Dendritic cell treated with granulocyte-macrophage colony-stimulating factor and Interleukin-4, amounts not matched to agents 40 ng/mL and 50 ng/mL, for 4 days (primary cell): ENCODE data around the gene GINS2.

Experiments used
- H3K27ac Mint-ChIP-seq: one replicate; pipeline ENCODE4 v1.8.0; 2022; ENCODE audit warnings: mild to moderate bottlenecking, mixed read lengths
- H3K27me3 Mint-ChIP-seq: one replicate; pipeline ENCODE4 v1.8.0; 2022; ENCODE audit warnings: mild to moderate bottlenecking, mixed read lengths
- H3K36me3 Mint-ChIP-seq: one replicate; pipeline ENCODE4 v1.8.0; 2022; ENCODE audit warnings: low read depth, mixed read lengths
- H3K4me1 Mint-ChIP-seq: one replicate; pipeline ENCODE4 v1.8.0; 2022; ENCODE audit warnings: low read depth, mixed read lengths
- H3K4me3 Mint-ChIP-seq: one replicate; pipeline ENCODE4 v1.8.0; 2022; ENCODE audit warnings: mild to moderate bottlenecking, moderate library complexity, mixed read lengths
- H3K9me3 Mint-ChIP-seq: one replicate; pipeline ENCODE4 v1.8.0; 2022; ENCODE audit warnings: mixed read lengths
- intact Hi-C: fragments of 100-400 bp; cut with micrococcal nuclease; formaldehyde crosslinking; loops from one replicate; pipeline ENCODE4 v1.15.0; 2022

The GINS2 gene

DNA sequence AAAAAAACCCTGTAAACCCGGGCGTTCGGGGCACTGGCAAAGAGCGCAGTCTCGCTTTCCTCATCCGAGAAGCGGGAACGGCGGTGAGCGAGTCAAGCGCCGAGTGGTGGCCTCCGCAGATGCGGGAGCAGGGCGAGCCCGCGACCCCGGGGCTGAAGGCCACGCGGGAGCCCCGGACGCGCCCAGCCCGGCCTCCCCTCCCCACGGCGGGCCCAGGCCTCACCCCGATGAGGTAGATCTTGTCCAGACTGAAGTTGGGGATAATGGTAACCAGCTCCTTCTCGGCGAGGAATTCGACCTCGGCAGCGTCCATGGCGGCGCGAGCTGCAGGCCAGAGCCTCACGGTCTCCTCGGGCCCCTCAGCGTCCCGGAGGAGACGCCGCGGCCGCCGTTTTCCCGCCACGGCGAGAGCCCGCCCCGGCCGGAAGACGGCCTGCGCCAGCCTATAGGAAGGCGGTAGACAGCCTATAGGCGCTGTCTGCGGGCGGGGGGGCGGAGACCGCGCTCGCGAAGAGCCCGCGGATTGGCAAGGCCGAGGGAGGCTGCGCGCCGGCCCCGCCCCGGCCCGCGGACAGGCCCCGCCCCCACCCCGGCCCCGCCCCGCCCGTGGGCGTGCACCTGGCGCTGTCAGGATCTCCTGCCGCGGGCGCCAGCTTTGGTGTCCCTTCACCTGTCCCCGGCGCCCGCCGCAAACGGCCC, at the start of gene GINS2:
TSS of gene GINS2 (minus strand) at position 369 of the 699 bp plus-strand sequence. CDS start at position 313, 56 bp downstream.
- H3K9me3 Mint-ChIP-seq = no peaks in the 10 kb centered on the region
- peak within 1 kb of the TSS; percentile 71 for H3K4me3 Mint-ChIP-seq
- no peak within 1 kb of the TSS for H3K27ac Mint-ChIP-seq
- peaks cover 13% of the 10 kb centered on the region for H3K4me1 Mint-ChIP-seq
- peaks cover 11% of the 10 kb centered on the region for H3K27me3 Mint-ChIP-seq
- intact Hi-C loops = no loop called here
- H3K36me3 Mint-ChIP-seq = no peaks in the 10 kb centered on the region

DNA sequence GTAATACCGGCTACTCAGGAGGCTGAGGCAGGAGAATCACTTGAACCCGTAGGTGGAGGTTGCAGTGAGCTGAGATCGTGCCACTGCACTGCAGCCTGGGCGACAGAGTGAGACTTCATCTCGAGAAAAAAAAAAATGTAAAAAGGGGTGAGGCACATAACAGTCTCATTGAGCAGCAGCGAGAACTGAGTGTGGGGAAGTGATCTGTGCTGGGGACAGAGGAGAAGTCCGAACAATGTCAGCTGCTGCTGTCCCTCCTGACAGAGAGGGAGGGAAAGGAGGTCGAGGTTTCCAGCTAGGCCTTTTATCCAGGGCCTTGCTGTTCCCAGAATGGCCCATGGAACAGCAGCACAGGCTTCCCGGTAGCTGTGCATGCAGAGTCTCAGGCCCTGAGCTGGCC, 48.2 kb upstream of the GINS2 start:
- Mint-ChIP-seq H3K4me1 (peaks cover 47% of the 10 kb centered on the region), H3K4me3 (no peak overlapping the region)

DNA sequence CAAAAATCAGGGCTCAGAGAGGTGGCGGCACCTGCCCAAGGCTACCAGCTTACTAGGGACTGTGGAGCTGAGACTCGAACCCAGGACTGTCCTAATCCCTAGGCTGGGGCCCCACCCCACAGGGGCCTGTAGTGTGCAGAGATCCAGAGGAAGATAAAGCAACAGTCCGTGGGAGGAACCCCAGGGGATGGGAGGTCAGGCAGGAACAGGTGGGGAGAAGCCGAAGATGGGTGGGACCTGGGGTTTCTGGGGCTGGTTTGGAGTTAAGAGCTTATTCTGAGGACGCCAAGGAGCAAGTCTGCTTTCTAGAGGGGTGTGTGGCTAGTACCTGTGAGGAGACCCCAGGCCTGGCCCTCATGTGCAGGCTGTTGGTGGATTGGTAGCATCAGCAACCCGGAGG, 47.2 kb upstream of the GINS2 start:
- peak overlapping the region; percentile 46 for H3K27ac Mint-ChIP-seq
- no peaks in the 10 kb centered on the region for H3K9me3 Mint-ChIP-seq
- peaks cover 57% of the 10 kb centered on the region for H3K4me1 Mint-ChIP-seq
- H3K36me3 Mint-ChIP-seq = no peaks in the 10 kb centered on the region
- H3K27me3 Mint-ChIP-seq = peaks cover 3% of the 10 kb centered on the region
- no peak overlapping the region for H3K4me3 Mint-ChIP-seq
- intact Hi-C loops = no loop called here

More for the DNA sequence above, 48.2 kb upstream of the GINS2 start:
- peaks cover 3% of the 10 kb centered on the region for H3K27me3 Mint-ChIP-seq
- intact Hi-C loops = no loop called here
- H3K36me3 Mint-ChIP-seq = no peaks in the 10 kb centered on the region
- no peaks in the 10 kb centered on the region for H3K9me3 Mint-ChIP-seq
- no peak overlapping the region for H3K27ac Mint-ChIP-seq

DNA sequence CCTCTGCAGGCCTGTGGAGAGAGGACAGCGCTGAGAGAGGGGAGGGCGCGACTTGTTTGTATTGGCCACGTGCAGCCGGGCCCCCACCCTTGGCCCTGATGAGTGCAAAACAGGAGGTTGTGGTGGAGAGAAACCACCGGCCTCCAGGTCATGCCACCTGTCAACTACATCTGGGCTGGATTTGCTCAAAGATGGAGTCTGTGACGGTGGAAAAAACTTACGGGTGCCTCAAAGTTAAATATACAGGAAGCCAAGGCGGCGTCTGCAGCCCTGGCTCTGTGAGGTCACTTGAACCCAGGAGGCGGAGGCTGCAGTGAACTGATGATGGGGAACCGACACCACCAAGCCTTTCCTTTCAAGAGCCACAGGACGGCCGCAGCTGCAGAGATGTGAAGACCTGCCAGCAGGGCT, 46.5 kb upstream of the GINS2 start:
- peaks cover 64% of the 10 kb centered on the region for H3K4me1 Mint-ChIP-seq
- peaks cover 3% of the 10 kb centered on the region for H3K27me3 Mint-ChIP-seq
- H3K36me3 Mint-ChIP-seq = no peaks in the 10 kb centered on the region
- H3K9me3 Mint-ChIP-seq = no peaks in the 10 kb centered on the region
- peak overlapping the region; percentile 59 for H3K4me3 Mint-ChIP-seq
- intact Hi-C loops = no loop called here
- H3K27ac Mint-ChIP-seq = peak overlapping the region; percentile 46

DNA sequence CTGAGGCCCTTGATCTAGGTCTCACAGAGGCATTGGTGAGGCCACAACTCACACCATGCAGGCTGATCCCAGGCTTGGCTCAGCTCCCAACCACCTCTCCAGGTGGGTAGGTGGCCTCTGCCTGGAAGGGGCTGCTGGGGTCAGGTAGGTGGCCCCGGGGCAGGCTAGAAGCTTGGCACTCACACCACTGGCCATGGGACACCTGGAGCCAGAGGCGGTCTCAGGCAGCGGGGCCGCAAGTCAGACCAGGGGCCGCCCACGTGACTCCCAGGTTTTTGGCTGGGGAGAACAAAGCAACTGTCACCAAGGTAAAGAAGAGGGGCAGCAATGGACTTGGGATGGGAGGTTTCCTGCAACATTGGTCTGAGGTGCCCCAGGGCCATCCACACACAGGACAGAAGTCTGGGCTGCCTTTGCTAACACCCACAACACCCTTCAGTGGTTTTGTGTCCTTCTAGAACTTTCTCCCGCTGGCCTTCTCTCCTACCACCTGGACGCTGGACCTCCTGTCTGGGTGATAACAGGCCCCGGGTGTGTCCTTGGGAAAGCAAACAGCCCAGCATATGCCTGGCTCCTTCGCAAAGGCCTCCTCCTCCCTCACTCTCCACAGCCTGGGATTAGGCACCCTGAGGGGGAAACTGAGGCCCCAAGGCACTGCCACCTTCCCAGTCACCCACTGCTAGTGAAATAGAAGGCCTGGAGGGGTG, 45.7 kb upstream of the GINS2 start:
- H3K36me3 Mint-ChIP-seq = no peaks in the 10 kb centered on the region
- H3K27ac Mint-ChIP-seq = peak overlapping the region; percentile 75
- peak overlapping the region; percentile 59 for H3K4me3 Mint-ChIP-seq
- H3K9me3 Mint-ChIP-seq = no peaks in the 10 kb centered on the region
- peaks cover 3% of the 10 kb centered on the region for H3K27me3 Mint-ChIP-seq
- peaks cover 72% of the 10 kb centered on the region for H3K4me1 Mint-ChIP-seq
- intact Hi-C loops = no loop called here

DNA sequence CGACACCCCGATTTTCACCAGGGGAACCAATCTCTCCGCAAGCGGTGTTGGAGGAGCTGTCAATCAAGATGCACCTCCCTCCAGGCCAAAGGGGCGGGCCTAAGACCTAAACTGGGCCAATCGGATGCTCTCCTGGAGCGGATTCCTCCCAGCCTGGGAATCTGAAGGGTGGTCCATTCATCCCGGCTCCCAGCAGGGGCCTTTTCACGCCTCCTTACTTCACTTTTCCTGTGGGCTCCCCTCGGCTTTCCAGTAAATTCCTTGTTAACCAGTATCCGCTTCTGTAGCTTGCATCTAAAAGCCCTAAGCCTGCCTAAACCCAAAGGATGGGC, 45.1 kb upstream of the GINS2 start:
- intact Hi-C loops = no loop called here
- Mint-ChIP-seq H3K27me3 (peaks cover 3% of the 10 kb centered on the region), H3K27ac (peak overlapping the region; percentile 75)

DNA sequence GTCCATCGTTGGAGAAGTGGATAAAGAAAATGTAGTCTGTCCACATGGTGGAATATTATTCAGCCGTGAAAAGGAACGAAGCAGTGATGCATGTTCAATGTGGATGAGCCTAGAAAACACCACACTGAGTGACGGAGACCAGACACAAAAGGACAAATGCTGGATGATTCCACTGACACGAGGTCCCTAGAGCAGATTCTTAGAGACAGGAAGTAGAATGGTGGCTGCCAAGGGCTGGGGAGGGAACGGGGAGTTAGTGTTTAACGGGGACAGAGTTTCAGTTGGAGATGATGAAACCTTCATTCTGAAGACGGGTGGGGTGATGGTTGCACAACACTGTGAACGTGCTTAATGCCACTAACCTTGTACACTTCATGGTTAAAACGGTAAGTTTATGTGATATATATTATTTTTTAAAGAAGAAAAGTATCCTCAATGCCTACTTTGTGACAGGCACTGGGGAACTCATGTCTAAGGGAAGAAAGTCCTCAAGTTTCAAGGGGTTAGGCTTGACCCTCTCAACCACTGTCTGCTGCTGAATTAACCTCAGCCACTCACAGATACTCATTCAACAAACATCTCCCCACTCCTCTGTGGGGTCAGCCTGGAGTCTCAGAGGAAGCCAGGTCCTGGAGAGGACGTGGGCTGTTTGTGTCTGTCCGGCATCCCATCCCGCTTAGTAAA, 44.5 kb upstream of the GINS2 start:
- Mint-ChIP-seq H3K36me3 (no peaks in the 10 kb centered on the region), H3K4me1 (peaks cover 79% of the 10 kb centered on the region), H3K27me3 (peaks cover 3% of the 10 kb centered on the region), H3K9me3 (no peaks in the 10 kb centered on the region), H3K27ac (peak overlapping the region; percentile 75), H3K4me3 (peak overlapping the region; percentile 58)
- intact Hi-C loops = no loop called here

More for the DNA sequence above, 45.1 kb upstream of the GINS2 start:
- Mint-ChIP-seq H3K4me1 (peaks cover 79% of the 10 kb centered on the region), H3K36me3 (no peaks in the 10 kb centered on the region), H3K9me3 (no peaks in the 10 kb centered on the region), H3K4me3 (peak overlapping the region; percentile 58)

DNA sequence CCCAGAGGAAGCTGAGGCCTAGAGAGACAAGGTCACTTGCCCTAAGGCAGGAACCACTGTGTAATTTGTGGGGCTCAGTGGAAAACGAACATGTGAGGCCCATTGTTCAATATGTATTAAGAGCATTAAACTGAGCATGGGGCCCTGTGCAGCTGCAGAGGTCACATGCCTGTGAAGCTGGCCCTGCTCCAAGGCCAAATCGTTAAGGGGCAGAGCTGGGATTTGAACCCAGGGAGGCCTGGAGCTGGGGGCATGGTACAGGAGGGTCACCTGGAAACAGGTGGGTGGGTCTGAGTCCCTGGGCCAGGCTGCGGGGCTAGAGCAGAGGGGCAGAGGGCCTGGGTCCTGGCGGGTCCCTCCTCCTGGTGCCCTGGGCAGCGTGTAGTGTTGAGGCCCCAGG, 42.4 kb upstream of the GINS2 start:
- Mint-ChIP-seq H3K36me3 (peaks cover 13% of the 10 kb centered on the region), H3K27me3 (peaks cover 3% of the 10 kb centered on the region), H3K9me3 (no peaks in the 10 kb centered on the region), H3K4me1 (peaks cover 68% of the 10 kb centered on the region), H3K27ac (no peak overlapping the region), H3K4me3 (no peak overlapping the region)
- intact Hi-C loops = no loop called here

DNA sequence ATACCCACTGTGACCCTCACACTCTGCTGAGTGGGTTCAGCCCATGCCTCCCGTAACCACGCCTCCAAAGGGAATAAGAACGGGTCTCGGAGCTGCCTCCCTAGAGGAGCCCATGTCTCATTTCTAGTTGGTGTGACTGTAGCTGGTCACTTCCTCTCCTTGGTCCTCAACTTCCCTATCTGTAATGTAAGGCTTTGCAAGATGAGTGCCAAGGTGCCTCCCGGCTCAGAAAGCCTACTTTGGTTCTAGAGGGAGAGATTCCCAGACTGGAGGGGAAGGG, 41.4 kb upstream of the GINS2 start:
- Mint-ChIP-seq H3K27me3 (no peaks in the 10 kb centered on the region), H3K4me1 (peaks cover 58% of the 10 kb centered on the region), H3K27ac (peak overlapping the region; percentile 84), H3K36me3 (peaks cover 18% of the 10 kb centered on the region), H3K9me3 (no peaks in the 10 kb centered on the region), H3K4me3 (peak overlapping the region; percentile 30)
- intact Hi-C loops = no loop called here

DNA sequence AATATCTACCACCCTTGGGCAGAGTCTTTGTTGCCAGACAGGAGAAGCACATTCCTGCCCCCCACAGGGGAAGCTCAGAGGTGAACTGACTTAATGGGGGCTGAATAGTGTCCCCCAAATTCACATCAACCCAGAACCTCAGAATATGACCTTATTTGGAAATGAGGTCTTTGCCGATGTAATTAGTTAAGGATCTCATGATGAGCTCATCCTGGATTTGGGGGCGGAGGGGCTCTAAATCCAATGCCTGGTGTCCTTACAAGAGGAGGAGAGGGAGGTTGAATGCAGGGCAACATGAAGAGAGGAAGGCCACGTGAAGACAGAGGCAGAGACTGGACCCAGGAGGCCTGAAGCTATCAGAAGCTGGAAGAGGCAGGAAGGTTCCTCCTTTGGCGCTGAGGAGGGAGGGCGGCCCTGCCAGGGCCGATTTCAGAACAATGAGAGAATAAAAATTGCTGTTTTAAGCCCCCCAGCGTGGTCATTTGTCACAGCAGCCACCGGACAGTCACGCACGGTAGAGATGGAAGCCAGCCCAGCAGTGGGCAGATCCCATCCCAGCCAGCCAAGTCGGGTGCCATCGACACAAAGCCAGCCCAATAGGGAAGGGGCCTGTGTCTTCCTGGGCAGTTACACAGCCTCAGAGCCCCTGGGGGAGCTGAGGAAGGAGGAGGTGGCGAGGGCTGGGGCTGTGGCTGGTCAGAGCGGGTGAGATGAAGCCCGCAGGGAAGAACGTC, 40.9 kb upstream of the GINS2 start:
- peaks cover 20% of the 10 kb centered on the region for H3K36me3 Mint-ChIP-seq
- no peaks in the 10 kb centered on the region for H3K9me3 Mint-ChIP-seq
- intact Hi-C loops = no loop called here
- H3K4me3 Mint-ChIP-seq = peak overlapping the region; percentile 30
- peak overlapping the region; percentile 84 for H3K27ac Mint-ChIP-seq
- H3K27me3 Mint-ChIP-seq = no peaks in the 10 kb centered on the region
- peaks cover 52% of the 10 kb centered on the region for H3K4me1 Mint-ChIP-seq

DNA sequence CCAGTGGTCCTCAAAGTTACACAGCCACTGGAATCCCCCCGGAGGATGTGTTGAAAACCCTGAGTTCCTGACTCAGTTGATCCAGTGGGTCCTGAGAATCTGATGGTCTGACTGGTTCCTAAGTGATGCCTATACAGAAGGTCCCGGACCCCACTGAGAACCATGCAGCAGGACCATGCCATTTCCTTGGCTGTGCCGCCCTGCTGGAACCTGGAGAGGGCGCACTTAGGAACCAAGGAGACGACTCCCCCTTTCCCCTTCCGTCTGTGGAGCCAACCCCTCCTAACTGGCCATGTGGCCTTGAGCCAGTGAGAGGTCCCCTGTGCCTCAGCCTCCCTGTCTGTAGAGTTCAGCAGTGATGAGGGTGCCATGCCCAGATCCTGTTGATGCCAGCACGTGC, 40.1 kb upstream of the GINS2 start:
- Mint-ChIP-seq H3K4me1 (peaks cover 45% of the 10 kb centered on the region), H3K27ac (peak overlapping the region; percentile 84)

DNA sequence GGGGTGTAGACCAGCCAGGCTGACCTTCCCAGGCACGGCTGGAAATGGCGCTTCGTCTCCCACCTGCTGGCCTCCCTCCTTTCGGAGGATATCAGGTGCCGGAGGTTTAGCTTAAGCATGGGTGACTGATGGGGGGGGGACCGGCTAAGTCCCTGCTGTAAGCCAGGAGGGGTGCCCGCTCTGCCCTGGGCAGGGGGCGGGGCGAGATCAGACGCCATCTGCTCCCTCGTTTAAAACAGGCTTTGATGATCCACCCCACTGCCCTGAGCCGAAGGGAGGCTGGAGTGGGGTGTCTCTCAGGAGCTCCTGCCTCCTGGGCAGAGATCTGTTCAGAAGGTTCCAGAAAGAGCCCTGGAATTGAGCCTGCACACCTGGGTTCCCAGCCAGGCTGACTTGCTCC, 36.2 kb upstream of the GINS2 start:
- intact Hi-C loops = no loop called here
- Mint-ChIP-seq H3K4me3 (no peak overlapping the region), H3K27ac (no peak overlapping the region), H3K36me3 (peaks cover 36% of the 10 kb centered on the region), H3K9me3 (no peaks in the 10 kb centered on the region), H3K4me1 (peaks cover 12% of the 10 kb centered on the region), H3K27me3 (no peaks in the 10 kb centered on the region)

More for the DNA sequence above, 40.1 kb upstream of the GINS2 start:
- intact Hi-C loops = no loop called here
- Mint-ChIP-seq H3K36me3 (peaks cover 26% of the 10 kb centered on the region), H3K4me3 (no peak overlapping the region), H3K27me3 (no peaks in the 10 kb centered on the region), H3K9me3 (no peaks in the 10 kb centered on the region)

DNA sequence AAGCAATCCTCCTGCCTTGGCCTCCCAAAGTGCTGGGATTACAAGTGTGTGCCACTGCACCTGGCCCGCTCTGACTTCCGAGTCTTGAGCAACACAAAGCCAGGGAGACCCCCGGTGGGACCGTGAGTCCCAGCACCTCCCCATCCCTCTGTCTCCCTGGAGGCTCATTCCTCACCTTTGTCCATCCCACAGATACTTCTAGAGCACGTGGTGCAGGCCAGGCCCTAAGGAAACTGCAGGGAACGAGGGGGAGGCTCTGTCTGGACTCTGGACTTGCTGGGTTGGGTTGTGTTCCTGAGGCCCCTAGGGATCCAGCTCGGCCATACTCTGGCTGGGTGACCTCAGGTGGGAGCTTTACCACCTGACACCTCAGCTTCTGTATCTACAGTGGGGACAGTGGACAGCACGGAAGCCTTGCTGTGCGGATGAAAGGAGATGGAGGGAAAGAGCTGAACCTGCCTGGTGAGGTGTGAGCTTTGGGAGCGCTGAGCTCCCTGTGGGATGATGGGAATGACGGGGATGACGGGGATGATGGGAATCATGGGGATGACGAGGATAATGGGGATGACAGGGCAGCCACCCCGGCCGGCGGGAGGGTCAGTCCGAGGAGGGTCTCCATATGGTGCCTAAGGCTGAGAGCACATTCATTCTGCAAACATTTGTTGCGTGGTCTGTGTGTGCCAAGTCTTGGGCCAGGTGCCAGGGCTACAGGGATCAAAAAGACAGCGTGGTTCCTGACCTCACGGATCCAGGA, 35.5 kb upstream of the GINS2 start:
- Mint-ChIP-seq H3K36me3 (peaks cover 36% of the 10 kb centered on the region), H3K4me1 (peaks cover 6% of the 10 kb centered on the region), H3K9me3 (no peaks in the 10 kb centered on the region), H3K27me3 (no peaks in the 10 kb centered on the region), H3K27ac (no peak overlapping the region), H3K4me3 (no peak overlapping the region)
- intact Hi-C loops = no loop called here
